B cell (primary cell): Measurements from ENCODE around the gene MBNL1. TPM values are rescaled to one million over a fixed set of nuclear protein-coding genes. Genes with fewer than 3 reads are reported as not detected.

Experiments
- ATAC-seq: fragments of 200-7000 bp; cut with Tn5 transposase; one replicate; pipeline ENCODE4 v1.10.0; 2021; ENCODE audit warnings: low read depth, mild to moderate bottlenecking, moderate number of reproducible peaks, moderate library complexity
- CTCF ChIA-PET: fragments of 350-600 bp; sonication (Branson Sonifier 250); formaldehyde crosslinking; loops from one replicate; lab custom pipeline; 2021; ENCODE audit warnings: antibody characterized with exemption, inconsistent platforms; lab: Charles Lee
- POLR2A ChIA-PET: fragments of 350-600 bp; sonication (Branson Sonifier 250); formaldehyde crosslinking; loops from one replicate; lab custom pipeline; 2021; ENCODE audit warnings: antibody characterized with exemption; lab: Charles Lee
- DNase-seq: peaks from one replicate; pipeline ENCODE4 v3.0.0; 2013
- H2AFZ ChIP-seq: 2 replicates; pipeline ENCODE4 v1.6.1; 2012; ENCODE audit warnings: mild to moderate bottlenecking, low read depth, low read length; ENCODE audit not compliant: insufficient read depth, poor library complexity, severe bottlenecking
- H3K27ac ChIP-seq, 2 donors: 1 replicate in 1 of 2; 2 replicates in 1 of 2; pipeline ENCODE4 v1.5.1; 2012 to 2013; ENCODE audit warnings: low read length in 2 of 2, mild to moderate bottlenecking in 2 of 2, moderate library complexity in 1 of 2
- H3K27me3 ChIP-seq, 4 experiments: fragments of 200-600 bp in 1 of 4; sonication (generic) in 1 of 4; replicated peaks in 1 of 4; 1 replicate in 2 of 4; 2 replicates in 2 of 4; pipeline versions ENCODE4 v1.6.1 to v1.7.0; 2013 to 2016; ENCODE audit warnings: low read length in 3 of 4, mild to moderate bottlenecking in 2 of 4, mixed read lengths in 1 of 4, moderate library complexity in 1 of 4; ENCODE audit not compliant: insufficient read depth in 4 of 4, control insufficient read depth in 3 of 4; ENCODE audit errors: control extremely low read depth in 1 of 4
- H3K36me3 ChIP-seq, 2 experiments: replicated peaks in 1 of 2; 1 replicate in 1 of 2; 2 replicates in 1 of 2; pipeline versions ENCODE4 v1.6.1 to v1.7.1; 2013; ENCODE audit warnings: low read length in 1 of 2; ENCODE audit not compliant: insufficient read depth in 2 of 2, control insufficient read depth in 1 of 2; ENCODE audit errors: control extremely low read depth in 1 of 2, extremely low read depth in 1 of 2
- H3K4me1 ChIP-seq, 2 donors: fragments of 200-600 bp in 1 of 2; sonication (generic) in 1 of 2; 1 replicate in 1 of 2; 2 replicates in 1 of 2; pipeline versions ENCODE4 v1.5.1 to v1.6.1; 2013 to 2017; ENCODE audit warnings: low read length in 2 of 2; ENCODE audit not compliant: control insufficient read depth in 2 of 2, insufficient read depth in 2 of 2
- H3K4me2 ChIP-seq: replicated peaks from 2 replicates; pipeline ENCODE3; 2012; ENCODE audit warnings: mild to moderate bottlenecking, low read depth, low read length; ENCODE audit not compliant: poor library complexity, severe bottlenecking
- H3K4me3 ChIP-seq, 5 experiments: fragments of 200-600 bp in 1 of 5; sonication (generic) in 1 of 5; 1 replicate in 3 of 5; 2 replicates in 2 of 5; pipeline versions ENCODE4 v1.5.1 to v1.7.0; 2011 to 2016; ENCODE audit warnings: low read length in 4 of 5, mild to moderate bottlenecking in 4 of 5, low read depth in 2 of 5, control low read depth in 1 of 5, moderate library complexity in 1 of 5; ENCODE audit not compliant: insufficient read depth in 1 of 5; ENCODE audit errors: control extremely low read depth in 1 of 5, extremely low read depth in 1 of 5
- H3K79me2 ChIP-seq: fragments of 200-600 bp; sonication (generic); one replicate; pipeline ENCODE4 v1.6.0; 2016; ENCODE audit warnings: low read length; ENCODE audit not compliant: control insufficient read depth, insufficient read depth
- H3K9ac ChIP-seq: fragments of 200-600 bp; sonication (generic); 2 replicates; pipeline ENCODE4 v1.6.1; 2017; ENCODE audit warnings: mild to moderate bottlenecking, low read length, moderate library complexity
- H3K9me3 ChIP-seq, 3 donors: one replicate each; pipeline versions ENCODE4 v1.6.1 to v1.7.1; 2013; ENCODE audit warnings: low read length in 2 of 3; ENCODE audit not compliant: control insufficient read depth in 2 of 3, insufficient read depth in 1 of 3; ENCODE audit errors: control extremely low read depth in 1 of 3
- H4K20me1 ChIP-seq: 2 replicates; pipeline ENCODE4 v1.6.0; 2012; ENCODE audit warnings: mild to moderate bottlenecking, low read length; ENCODE audit not compliant: insufficient read depth, control insufficient read depth, poor library complexity, severe bottlenecking
- H3K27ac Mint-ChIP-seq: one replicate; pipeline ENCODE4 v1.8.0; 2021; ENCODE audit warnings: mixed read lengths
- H3K27me3 Mint-ChIP-seq: one replicate; pipeline ENCODE4 v1.8.0; 2021; ENCODE audit warnings: mixed read lengths
- H3K4me1 Mint-ChIP-seq: one replicate; pipeline ENCODE4 v1.8.0; 2021; ENCODE audit warnings: mixed read lengths
- H3K4me3 Mint-ChIP-seq: one replicate; pipeline ENCODE4 v1.8.0; 2021; ENCODE audit warnings: mixed read lengths
- H3K9me3 Mint-ChIP-seq: one replicate; pipeline ENCODE4 v1.8.0; 2022; ENCODE audit warnings: mixed read lengths; ENCODE audit not compliant: insufficient read depth
- CTCF ChIP-seq: fragments of 200-600 bp; IDR thresholded peaks from one replicate; pipeline ENCODE4 v1.8.0; 2022; ENCODE audit warnings: antibody characterized with exemption, mild to moderate bottlenecking
- EZH2 ChIP-seq: IDR thresholded peaks from 2 replicates; pipeline ENCODE4 v1.6.1; 2012; ENCODE audit warnings: borderline replicate concordance, low read depth, mild to moderate bottlenecking, moderate library complexity, low read length; ENCODE audit not compliant: insufficient read depth, poor library complexity, severe bottlenecking
- WGBS: methylation state at CpG from one replicate; pipeline ENCODE4 v1.1.5; 2013; ENCODE audit warnings: missing lambda C conversion rate; ENCODE audit not compliant: insufficient coverage; 5-methylcytosine and 5-hydroxymethylcytosine counted together
- intact Hi-C: fragments of 100-400 bp; cut with micrococcal nuclease; formaldehyde crosslinking; loops from one replicate; pipeline ENCODE4 v1.10.0; 2022
- polyA plus RNA-seq: library from polyadenylated mRNA; depleted of rRNA; stranded (reverse); fragments of >200 nt; gene quantifications from 2 replicates; pipeline ENCODE4 v1.2.3, GENCODE V29; 2012
- total RNA-seq, 2 donors: library from RNA; stranded (reverse); fragments of 120-200 nt in 1 of 2; gene quantifications; 1 replicate in 1 of 2; 2 replicates in 1 of 2; pipeline versions ENCODE4 v1.2.3 to v1.2.4, GENCODE V29; 2013 to 2022

The MBNL1 gene
- total and polyA plus RNA-seq, 2 donors (not counting 1 experiment from before 2014, with no cell fraction given): 195 to 505 TPM

DNA sequence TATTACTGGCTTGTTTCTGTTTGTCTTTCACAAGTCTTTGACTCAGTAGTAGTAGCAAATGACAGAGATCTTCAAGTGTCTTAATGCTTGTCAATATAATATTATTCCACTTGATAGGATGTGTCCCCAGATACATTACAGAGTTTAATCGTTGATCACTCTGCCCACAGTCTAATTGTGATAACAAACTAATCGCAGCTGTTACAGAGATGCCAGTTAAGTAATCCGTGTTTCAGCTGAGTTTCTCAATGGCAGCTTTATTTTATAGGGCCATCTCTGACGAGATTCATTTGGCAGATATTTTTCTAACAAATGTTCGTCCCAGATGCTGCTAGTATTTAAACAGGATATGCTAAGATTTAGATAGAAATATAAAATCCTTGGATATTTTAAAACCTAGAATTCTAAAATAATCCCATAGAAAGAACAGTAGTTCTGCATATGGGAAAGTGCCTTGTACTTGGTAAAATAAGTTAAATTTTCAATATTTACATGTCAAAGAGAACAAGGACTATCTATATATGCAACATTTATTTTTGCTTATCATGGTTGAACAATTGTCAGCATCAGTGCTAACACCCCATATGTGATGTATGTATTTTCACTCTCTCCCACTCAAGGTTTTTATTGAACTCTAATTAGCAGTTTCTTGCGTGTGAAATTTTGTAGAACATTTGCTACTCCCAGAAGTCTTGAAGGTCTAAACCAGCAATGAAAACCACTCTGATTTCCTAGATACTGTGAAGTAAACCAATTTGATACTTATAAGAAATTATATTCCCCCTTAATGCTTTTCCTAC, 185.5 kb downstream of the MBNL1 start:
- H3K9me3 ChIP-seq: no peaks in the 10 kb centered on the region
- ChIA-PET CTCF (no interaction called here), POLR2A (no interaction called here)
- H2AFZ ChIP-seq: no peak overlapping the region
- H3K27me3 ChIP-seq: no peaks in the 10 kb centered on the region
- ATAC-seq: no peak
- H3K9me3 Mint-ChIP-seq: no peaks in the 10 kb centered on the region
- H3K4me1 Mint-ChIP-seq: peaks cover 16% of the 10 kb centered on the region
- peaks cover 3% of the 10 kb centered on the region for H4K20me1 ChIP-seq
- H3K4me3 ChIP-seq: no peak overlapping the region
- no peak overlapping the region for H3K27ac Mint-ChIP-seq
- no peak overlapping the region for H3K4me2 ChIP-seq
- 100% methylated on average over 2 of the region's 6 CpGs for WGBS
- no peak overlapping the region for H3K4me3 Mint-ChIP-seq
- TF ChIP-seq EZH2 (no peak), CTCF (no peak)
- H3K27me3 Mint-ChIP-seq: no peaks in the 10 kb centered on the region
- H3K4me1 ChIP-seq: no peaks in the 10 kb centered on the region
- DNase-seq: no peak
- peaks cover 35% of the 10 kb centered on the region for H3K79me2 ChIP-seq
- intact Hi-C loops: no loop called here
- H3K27ac ChIP-seq: peak overlapping the region in 1 of 2 donors; percentile 31
- H3K36me3 ChIP-seq: peaks cover 14 to 91% of the 10 kb centered on the region in 2 experiments
- H3K9ac ChIP-seq: no peak overlapping the region

DNA sequence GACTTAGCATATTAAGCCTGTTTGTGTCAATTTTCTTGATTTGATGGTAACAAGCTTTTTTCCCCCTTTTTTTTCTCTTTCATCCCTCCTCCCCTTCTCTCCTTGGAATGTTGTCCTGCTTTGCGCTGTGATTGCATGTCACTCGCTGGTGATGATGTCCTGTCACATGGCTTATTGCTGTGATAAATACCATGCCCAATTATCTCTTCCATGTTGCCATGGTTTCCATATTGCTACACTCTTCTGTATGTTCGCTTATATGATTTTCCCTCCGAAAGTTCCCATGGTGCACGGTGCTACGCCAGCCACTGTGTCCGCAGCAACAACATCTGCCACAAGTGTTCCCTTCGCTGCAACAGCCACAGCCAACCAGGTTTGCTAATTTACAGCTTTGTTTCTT, 187.3 kb downstream of the MBNL1 start:
- no peaks in the 10 kb centered on the region for H3K4me1 ChIP-seq
- H2AFZ ChIP-seq: no peak overlapping the region
- ChIA-PET CTCF (no interaction called here), POLR2A (no interaction called here)
- no peaks in the 10 kb centered on the region for H3K27me3 ChIP-seq
- no peak overlapping the region for H3K4me3 ChIP-seq
- intact Hi-C loops: no loop called here
- H3K36me3 ChIP-seq: peaks cover 16 to 92% of the 10 kb centered on the region in 2 experiments
- peaks cover 23% of the 10 kb centered on the region for H3K79me2 ChIP-seq
- H3K4me3 Mint-ChIP-seq: no peak overlapping the region
- no peaks in the 10 kb centered on the region for H3K27me3 Mint-ChIP-seq
- H3K4me1 Mint-ChIP-seq: peaks cover 18% of the 10 kb centered on the region
- WGBS: 95% methylated on average over 6 of the region's 8 CpGs
- no peak overlapping the region for H3K27ac Mint-ChIP-seq
- peaks cover 3% of the 10 kb centered on the region for H4K20me1 ChIP-seq
- no peaks in the 10 kb centered on the region for H3K9me3 ChIP-seq
- H3K9me3 Mint-ChIP-seq: no peaks in the 10 kb centered on the region
- TF ChIP-seq CTCF (no peak), EZH2 (no peak)
- no peak overlapping the region for H3K4me2 ChIP-seq
- ATAC-seq (no peak), DNase-seq (no peak)
- H3K9ac ChIP-seq: no peak overlapping the region
- H3K27ac ChIP-seq: no peak overlapping the region
